Skin epidermis (tissue), 12 donors: Measurements from ENCODE around the gene MMAA.

ENCODE experiments used
- H3K27ac ChIP-seq, 21 experiments: fragments of 200-600 bp; sonication (generic) in 11 of 21; one replicate each; pipeline ENCODE4 v1.5.0; 2020; ENCODE audit warnings: mild to moderate bottlenecking in 3 of 21, inconsistent platforms in 2 of 21, moderate library complexity in 2 of 21
- H3K4me3 ChIP-seq, 7 experiments: fragments of 200-600 bp; sonication (generic) in 2 of 7; one replicate each; pipeline ENCODE4 v1.5.0; 2020; ENCODE audit warnings: inconsistent platforms in 2 of 7, mild to moderate bottlenecking in 2 of 7, moderate library complexity in 1 of 7

The MMAA gene

GRCh38 chr4:145694929-145695328 lies 75.7 kb downstream of the MMAA start:
- Histone ChIP-seq H3K27ac (no peak overlapping the region), H3K4me3 (no peak overlapping the region)

DNA sequence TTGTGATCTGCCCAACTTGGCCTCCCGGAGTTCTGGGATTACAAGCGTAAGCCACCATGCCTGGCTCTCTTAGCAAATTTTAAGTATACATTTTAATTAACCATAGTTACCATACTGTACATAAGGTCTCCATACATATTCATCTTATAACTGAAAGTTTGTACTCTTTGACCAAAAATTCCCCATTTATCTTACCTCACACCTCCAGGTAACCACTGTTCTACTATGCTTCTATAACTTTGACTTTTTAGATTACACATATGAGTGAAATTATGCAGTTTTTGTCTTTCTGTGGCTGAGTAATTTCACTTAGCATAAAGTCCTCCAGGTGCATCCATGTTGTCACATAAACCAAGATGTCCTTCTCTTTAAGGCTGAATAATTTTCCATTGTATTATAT lies 78.1 kb downstream of the MMAA start:
- H3K27ac ChIP-seq = no peak overlapping the region

DNA sequence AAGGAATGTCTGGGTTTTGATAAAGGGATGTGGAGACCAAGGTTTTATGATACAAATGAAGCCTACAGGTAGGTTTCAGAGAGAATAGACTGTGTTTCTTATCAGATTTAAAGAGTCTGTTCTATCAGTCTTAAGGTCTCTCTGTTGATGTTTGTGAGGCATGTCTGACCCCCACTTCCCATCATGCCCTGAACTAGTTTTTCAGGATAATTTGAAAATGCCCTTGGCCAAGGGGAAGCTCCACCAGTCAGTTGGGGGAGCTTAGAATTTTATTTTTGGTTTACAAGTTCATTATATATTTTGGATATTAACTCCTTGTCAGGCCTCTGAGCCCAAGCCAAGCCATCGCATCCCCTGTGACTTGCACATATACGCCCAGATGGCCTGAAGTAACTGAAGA lies 79.3 kb downstream of the MMAA start:
- no peak overlapping the region for H3K4me3 ChIP-seq
- no peak overlapping the region for H3K27ac ChIP-seq

More for the DNA sequence above, 78.1 kb downstream of the MMAA start:
- no peak overlapping the region for H3K4me3 ChIP-seq

DNA sequence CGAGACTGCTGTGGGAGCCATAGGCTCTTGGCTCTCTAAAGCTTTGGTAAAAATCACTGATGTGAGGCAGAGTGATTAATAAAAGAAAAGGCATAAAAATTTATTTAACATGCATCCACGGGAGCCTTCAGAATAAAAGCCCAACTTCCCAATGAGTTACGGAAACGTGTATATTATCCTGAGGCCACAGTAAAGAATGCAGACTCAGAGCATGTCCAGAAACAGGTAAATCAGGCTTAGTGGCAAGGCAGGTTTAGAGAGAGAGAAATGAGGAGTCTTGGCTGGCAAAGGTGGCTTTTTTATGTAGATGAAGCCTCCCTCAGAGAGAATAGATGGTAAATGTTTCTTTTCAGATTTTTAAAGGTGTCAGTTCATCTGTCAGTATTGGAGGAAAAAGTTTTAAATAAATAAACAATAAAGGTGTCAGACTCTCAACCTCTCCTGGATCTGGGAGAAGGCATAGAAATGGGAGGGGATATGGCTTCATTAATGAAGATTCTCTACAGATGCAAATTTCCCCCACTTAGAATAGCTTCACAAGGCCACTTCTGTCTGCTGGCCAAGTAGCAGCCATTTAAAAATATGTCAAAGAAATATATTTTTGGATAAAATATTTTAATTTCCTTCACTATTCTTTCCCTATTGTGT lies 84.8 kb downstream of the MMAA start:
- Histone ChIP-seq H3K27ac (no peak overlapping the region), H3K4me3 (no peak overlapping the region)

GRCh38 chr4:145709336-145709735 lies 90.2 kb downstream of the MMAA start:
- Histone ChIP-seq H3K4me3 (no peak overlapping the region), H3K27ac (peak overlapping the region in 1 of 21 experiments; percentile 36)
